ENCODE results near the gene CHN2.
"Not testable (repeated sequence)": the region's sequence is repeated elsewhere in the genome, so short reads cannot be mapped to it uniquely, and the experiment has no call there.

Gene CHN2

GRCh38 chr7:29258951-29259350 lies 64.4 kb downstream of the CHN2 start:
- no peaks in the 10 kb centered on the region for H3K36me3 ChIP-seq
- no peaks in the 10 kb centered on the region for H3K27me3 ChIP-seq
- no peak overlapping the region for H3K4me3 ChIP-seq (ENCODE audit: low read depth, low read length)
- no peak for TF ChIP-seq CTCF (IDR thresholded peaks at IDR 0.05; ENCODE audit: low read depth, low read length)
- H3K9me3 ChIP-seq: no peaks in the 10 kb centered on the region
- DNase-seq: no peak
- H3K4me1 ChIP-seq: peaks cover 2% of the 10 kb centered on the region; the same call in 1 of the 2 replicates

GRCh38 chr7:29262191-29262917 lies 67.8 kb downstream of the CHN2 start:
- H3K4me1 ChIP-seq: no peaks in the 10 kb centered on the region
- no peaks in the 10 kb centered on the region for H3K36me3 ChIP-seq
- TF ChIP-seq CTCF (IDR thresholded peaks at IDR 0.05; ENCODE audit: low read depth, low read length): no peak
- no peak overlapping the region for H3K4me3 ChIP-seq (ENCODE audit: low read depth, low read length)
- H3K27me3 ChIP-seq: no peaks in the 10 kb centered on the region
- DNase-seq: no peak
- no peaks in the 10 kb centered on the region for H3K9me3 ChIP-seq

- not testable (repeated sequence) for H3K4me3 ChIP-seq (ENCODE audit: low read depth, low read length); H3K36me3 ChIP-seq; H3K27me3 ChIP-seq; DNase-seq; H3K9me3 ChIP-seq; H3K4me1 ChIP-seq
Measured at GRCh38 chr7:29263601-29264207, 69.1 kb downstream of the CHN2 start.

GRCh38 chr7:29265208-29265923 lies 70.8 kb downstream of the CHN2 start:
- Histone ChIP-seq H3K4me3 (ENCODE audit: low read depth, low read length) (no peak overlapping the region), H3K9me3 (no peaks in the 10 kb centered on the region), H3K4me1 (no peaks in the 10 kb centered on the region), H3K36me3 (no peaks in the 10 kb centered on the region), H3K27me3 (no peaks in the 10 kb centered on the region)
- no peak for DNase-seq
- TF ChIP-seq CTCF (IDR thresholded peaks at IDR 0.05; ENCODE audit: low read depth, low read length): no peak

- Histone ChIP-seq H3K27me3 (no peaks in the 10 kb centered on the region), H3K4me1 (no peaks in the 10 kb centered on the region), H3K9me3 (no peaks in the 10 kb centered on the region; the same call in 1 of the 2 replicates), H3K4me3 (ENCODE audit: low read depth, low read length) (no peak overlapping the region), H3K36me3 (no peaks in the 10 kb centered on the region)
- DNase-seq: no peak
- TF ChIP-seq CTCF (IDR thresholded peaks at IDR 0.05; ENCODE audit: low read depth, low read length): no peak
Measured at GRCh38 chr7:29269935-29270334, 75.4 kb downstream of the CHN2 start.

- no peaks in the 10 kb centered on the region; the same call in 1 of the 2 replicates for H3K9me3 ChIP-seq
- no peak for DNase-seq
- no peaks in the 10 kb centered on the region for H3K36me3 ChIP-seq
- no peak for TF ChIP-seq CTCF (IDR thresholded peaks at IDR 0.05; ENCODE audit: low read depth, low read length)
- H3K4me3 ChIP-seq (ENCODE audit: low read depth, low read length): no peak overlapping the region
- H3K4me1 ChIP-seq: no peaks in the 10 kb centered on the region
- H3K27me3 ChIP-seq: no peaks in the 10 kb centered on the region
Measured at GRCh38 chr7:29270594-29271318, 76.2 kb downstream of the CHN2 start.
